Suprapubic skin (tissue), 4 donors: ENCODE results near the gene BPIFB2.

ENCODE experiments used
- POLR2A ChIP-seq, 2 donors: fragments of 450-650 bp; IDR thresholded peaks; one replicate each; pipeline ENCODE4 v1.6.1; 2017; ENCODE audit warnings: antibody characterized with exemption in 2 of 2, mild to moderate bottlenecking in 2 of 2, moderate library complexity in 2 of 2
- POLR2AphosphoS5 ChIP-seq, 3 donors: sonication (generic); formaldehyde crosslinking; IDR thresholded peaks; one replicate each; pipeline ENCODE4 v1.6.1; 2017; ENCODE audit warnings: antibody characterized with exemption in 3 of 3
- TF ChIP-seq, protein P1 (sequence below), 2 donors: fragments of 200-600 bp in 1 of 2; fragments of 450-650 bp in 1 of 2; sonication (generic) in 1 of 2; IDR thresholded peaks; one replicate each; pipeline ENCODE4 v1.5.1; 2016 to 2019; ENCODE audit warnings: antibody characterized with exemption in 2 of 2, mild to moderate bottlenecking in 1 of 2, moderate library complexity in 1 of 2

- no peak for TF ChIP-seq POLR2AphosphoS5 (IDR thresholded peaks at IDR 0.05)
- TF ChIP-seq, protein P1, sequence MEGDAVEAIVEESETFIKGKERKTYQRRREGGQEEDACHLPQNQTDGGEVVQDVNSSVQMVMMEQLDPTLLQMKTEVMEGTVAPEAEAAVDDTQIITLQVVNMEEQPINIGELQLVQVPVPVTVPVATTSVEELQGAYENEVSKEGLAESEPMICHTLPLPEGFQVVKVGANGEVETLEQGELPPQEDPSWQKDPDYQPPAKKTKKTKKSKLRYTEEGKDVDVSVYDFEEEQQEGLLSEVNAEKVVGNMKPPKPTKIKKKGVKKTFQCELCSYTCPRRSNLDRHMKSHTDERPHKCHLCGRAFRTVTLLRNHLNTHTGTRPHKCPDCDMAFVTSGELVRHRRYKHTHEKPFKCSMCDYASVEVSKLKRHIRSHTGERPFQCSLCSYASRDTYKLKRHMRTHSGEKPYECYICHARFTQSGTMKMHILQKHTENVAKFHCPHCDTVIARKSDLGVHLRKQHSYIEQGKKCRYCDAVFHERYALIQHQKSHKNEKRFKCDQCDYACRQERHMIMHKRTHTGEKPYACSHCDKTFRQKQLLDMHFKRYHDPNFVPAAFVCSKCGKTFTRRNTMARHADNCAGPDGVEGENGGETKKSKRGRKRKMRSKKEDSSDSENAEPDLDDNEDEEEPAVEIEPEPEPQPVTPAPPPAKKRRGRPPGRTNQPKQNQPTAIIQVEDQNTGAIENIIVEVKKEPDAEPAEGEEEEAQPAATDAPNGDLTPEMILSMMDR (IDR thresholded peaks at IDR 0.05) = no peak
- TF ChIP-seq POLR2A (IDR thresholded peaks at IDR 0.05) = no peak
Measured at GRCh38 chr20:32969356-32970114, 38.0 kb upstream of the BPIFB2 start.
